Measurements from ENCODE around the gene APOL3.
"Not testable (repeated sequence)": the region's sequence is repeated elsewhere in the genome, so short reads cannot be mapped to it uniquely, and the experiment has no call there.

- TF ChIP-seq POLR2A (IDR thresholded peaks at IDR 0.05; ENCODE audit: low read depth, low read length); CTCF (IDR thresholded peaks at IDR 0.05; ENCODE audit: extremely low read depth in 1 of 2, insufficient read depth in 1 of 2, low read depth in 1 of 2, low read length in 2 of 2); POLR2AphosphoS5 (IDR thresholded peaks at IDR 0.05; ENCODE audit: insufficient read depth, low read depth, low read length); EZH2 (IDR thresholded peaks at IDR 0.05; ENCODE audit: borderline replicate concordance, low read depth, low read length, severe bottlenecking): not testable (repeated sequence)
Measured at GRCh38 chr22:36138709-36139108, 21.8 kb downstream of the APOL3 start.

Data from endothelial cell of umbilical vein (primary cell).